GM18508 (cell line): ENCODE data around the gene SNX22.

Source experiments
- ATAC-seq: cut with Tn5 transposase; IDR thresholded peaks from one replicate; pipeline ENCODE4 v1.9.1; 2021; ENCODE audit warnings: moderate number of reproducible peaks; ENCODE audit not compliant: insufficient read depth, unreplicated experiment

Gene SNX22

DNA sequence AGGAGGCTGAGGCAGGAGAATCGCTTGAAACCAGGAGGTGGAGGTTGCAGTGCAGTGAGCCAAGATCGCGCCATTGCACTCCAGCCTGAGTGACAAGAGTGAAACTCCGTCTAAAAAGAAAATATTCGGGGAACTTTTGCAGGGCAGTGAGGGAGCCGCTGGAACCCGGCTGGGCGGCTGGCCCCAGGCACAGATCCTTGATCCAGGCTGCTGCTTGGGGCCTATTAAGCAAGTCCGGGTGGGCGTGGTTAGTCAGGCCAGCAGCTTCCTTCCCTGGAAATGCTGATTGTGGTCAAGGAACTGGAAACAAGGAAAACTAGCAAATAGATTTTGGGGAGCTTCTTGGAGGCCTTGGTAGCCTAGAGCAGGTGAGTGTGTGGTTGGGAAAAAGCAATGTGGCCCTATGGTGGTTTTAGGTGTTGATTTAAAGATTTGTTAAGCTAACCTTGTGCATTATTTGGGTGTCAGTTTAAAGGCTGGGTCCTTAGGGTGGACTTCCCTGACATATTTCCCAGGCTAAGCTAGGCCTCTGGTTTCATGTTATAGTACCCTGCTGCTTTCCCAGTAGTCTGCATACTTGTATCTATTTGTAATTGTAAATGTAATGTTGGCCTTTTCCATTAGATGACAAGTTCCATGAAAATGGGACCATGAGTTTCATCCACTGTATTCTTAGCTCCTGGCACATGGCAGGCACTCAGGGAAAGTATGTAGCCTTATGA lies 17.7 kb upstream of the SNX22 start:
- no peak for ATAC-seq

DNA sequence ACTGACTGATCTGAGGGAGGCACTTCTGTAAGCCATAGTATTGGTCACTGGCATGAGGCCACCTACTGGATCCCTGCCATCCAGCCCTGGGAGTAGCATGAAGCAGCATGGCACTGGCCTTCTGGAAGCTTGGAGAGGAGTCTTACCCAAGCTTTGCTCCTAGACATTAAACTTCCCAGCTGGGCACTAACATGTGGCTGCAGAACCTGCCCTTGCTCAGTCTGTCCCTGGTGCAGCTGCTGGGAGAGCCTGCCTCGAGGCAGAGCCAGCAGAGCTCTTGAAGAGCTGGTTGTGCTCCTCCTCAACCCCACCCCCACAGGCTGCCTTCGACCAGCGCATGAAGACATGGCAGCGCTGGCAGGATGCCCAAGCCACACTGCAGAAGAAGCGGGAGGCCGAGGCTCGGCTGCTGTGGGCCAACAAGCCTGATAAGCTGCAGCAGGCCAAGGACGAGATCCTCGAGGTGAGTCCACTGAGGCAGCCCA lies 17.1 kb upstream of the SNX22 start:
- no peak for ATAC-seq

GRCh38 chr15:64136347-64136746 lies 15.2 kb upstream of the SNX22 start:
- no peak for ATAC-seq

DNA sequence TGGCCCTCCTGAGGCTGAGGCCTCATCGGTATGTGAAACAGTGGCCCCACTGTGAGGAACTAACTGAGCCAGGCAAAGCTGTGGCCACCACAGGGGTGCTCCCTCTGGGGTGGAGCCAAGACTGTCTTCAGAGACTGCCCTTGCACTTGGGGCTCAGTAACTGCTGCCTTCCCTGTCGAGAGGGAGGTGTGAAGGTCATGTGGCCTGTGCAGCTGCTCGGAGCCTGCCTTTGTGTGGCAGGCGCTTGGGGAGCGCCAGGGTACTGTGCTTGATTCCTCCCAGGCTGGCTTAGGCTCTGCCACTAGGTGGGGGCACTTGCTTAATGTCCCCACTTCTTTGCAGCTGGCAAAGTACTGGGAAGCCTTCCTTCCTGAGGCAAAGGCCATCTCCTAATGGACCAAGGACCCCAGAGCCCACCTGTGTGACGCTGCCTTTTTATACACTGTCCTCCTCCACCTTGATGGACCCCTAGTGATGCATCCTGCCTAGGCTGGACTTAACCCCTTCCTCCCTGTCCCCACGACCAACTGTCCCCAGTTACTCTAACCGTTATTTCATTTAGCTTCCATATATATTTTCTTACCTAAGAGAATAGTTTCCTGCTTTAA lies 14.2 kb upstream of the SNX22 start:
- ATAC-seq: no peak

DNA sequence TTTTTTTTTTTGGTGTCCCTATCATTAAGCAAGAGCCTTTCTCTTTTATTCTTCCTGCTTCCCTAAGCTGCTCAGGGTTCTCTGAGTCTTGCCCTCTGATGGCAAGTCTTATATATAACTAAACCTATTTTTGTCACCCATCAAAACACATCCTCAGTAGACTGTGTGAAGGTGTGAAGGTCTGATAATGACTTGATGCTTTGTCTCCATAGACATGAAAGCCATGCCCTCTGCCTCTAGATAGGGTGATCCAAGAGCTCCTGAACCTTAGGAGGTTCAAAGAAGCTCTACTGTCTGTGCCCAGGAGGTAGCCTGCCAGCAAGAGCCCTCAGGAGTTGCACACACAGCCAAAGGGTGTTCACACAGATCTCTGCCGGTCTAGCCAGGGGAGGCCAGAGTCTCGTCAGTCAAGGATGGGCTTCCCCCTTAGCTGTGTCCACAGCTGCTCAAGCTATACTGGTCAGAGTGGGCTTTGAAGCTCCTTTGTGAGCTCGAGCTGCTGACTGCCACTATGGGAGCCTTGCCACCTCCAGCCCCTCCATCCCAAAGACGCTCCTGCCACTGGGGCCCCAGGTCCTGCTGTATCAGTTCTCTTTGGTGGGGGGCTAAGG lies 13.1 kb upstream of the SNX22 start:
- no peak for ATAC-seq

GRCh38 chr15:64141798-64142512 lies 9.6 kb upstream of the SNX22 start:
- ATAC-seq: no peak

- ATAC-seq: no peak
These were observed 8.3 kb upstream of the SNX22 start for GRCh38 chr15:64143276-64143675.

DNA sequence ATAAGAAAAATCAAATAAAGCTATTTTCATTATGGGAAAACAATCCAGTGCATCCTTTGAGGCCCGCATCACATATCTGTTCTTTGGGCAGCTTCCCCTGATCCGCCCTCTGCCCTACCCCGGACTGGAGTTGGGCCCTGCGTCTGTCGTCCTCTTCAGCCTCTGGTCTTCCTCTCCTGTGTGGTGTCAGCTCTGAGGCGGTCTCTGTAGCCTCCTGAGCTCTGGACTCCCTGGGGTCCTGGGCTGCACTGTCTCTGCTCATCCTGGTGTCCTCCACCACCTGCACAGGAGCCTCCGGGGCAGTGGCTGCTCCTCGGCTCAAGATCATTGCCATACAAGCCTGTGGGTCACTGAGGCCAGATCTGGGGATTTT lies 7.4 kb upstream of the SNX22 start:
- no peak for ATAC-seq

GRCh38 chr15:64144565-64145281 lies 6.8 kb upstream of the SNX22 start:
- ATAC-seq: peak; percentile 61

- no peak for ATAC-seq
These were observed 5.5 kb upstream of the SNX22 start for GRCh38 chr15:64146041-64146440.

GRCh38 chr15:64146520-64146884 lies 5.0 kb upstream of the SNX22 start:
- ATAC-seq: no peak

GRCh38 chr15:64146885-64147681 lies 4.4 kb upstream of the SNX22 start:
- no peak for ATAC-seq

DNA sequence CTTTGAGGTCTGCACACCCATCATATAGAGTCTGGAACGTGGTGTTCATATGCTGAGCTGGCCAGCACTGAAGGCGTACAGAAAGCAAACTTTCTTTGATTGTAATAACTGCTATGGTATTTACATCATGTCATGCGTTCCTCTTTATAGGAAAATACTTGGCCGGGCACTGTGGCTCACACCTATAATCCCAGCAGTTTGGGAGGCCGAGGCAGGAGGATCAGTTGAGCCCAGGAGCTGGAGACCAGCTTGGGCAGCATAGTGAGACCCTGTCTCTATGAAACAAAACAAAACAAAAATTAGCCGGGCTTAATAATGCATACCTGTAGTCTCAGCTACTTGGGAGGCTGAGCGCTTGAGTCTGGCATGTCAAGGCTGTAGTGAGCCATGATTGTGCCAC lies 3.4 kb upstream of the SNX22 start:
- no peak for ATAC-seq

GRCh38 chr15:64148581-64148980 lies 3.0 kb upstream of the SNX22 start:
- no peak for ATAC-seq

GRCh38 chr15:64149424-64149823 lies 2.1 kb upstream of the SNX22 start:
- ATAC-seq: no peak

GRCh38 chr15:64149893-64150578 lies 1.5 kb upstream of the SNX22 start:
- ATAC-seq: no peak

GRCh38 chr15:64152507-64153387 lies 1.2 kb downstream of the SNX22 start:
- ATAC-seq: no peak
